Fibroblast of mammary gland (primary cell): ENCODE data around the gene IL17B.

Experiments
- DNase-seq: peaks from one replicate; pipeline ENCODE4 v3.0.0-alpha.2; 2010; ENCODE audit warnings: low read depth
- H3K4me3 ChIP-seq: 2 replicates; pipeline ENCODE4 v1.5.1; 2011; ENCODE audit warnings: low read depth, mild to moderate bottlenecking, low read length, moderate library complexity; ENCODE audit not compliant: control insufficient read depth
- TF ChIP-seq, protein P1 (sequence below): conservative IDR thresholded peaks from 2 replicates; pipeline ENCODE4 v1.5.1; 2011; ENCODE audit warnings: low read depth, low read length, inconsistent platforms; ENCODE audit not compliant: control insufficient read depth, insufficient read depth

The IL17B gene

DNA sequence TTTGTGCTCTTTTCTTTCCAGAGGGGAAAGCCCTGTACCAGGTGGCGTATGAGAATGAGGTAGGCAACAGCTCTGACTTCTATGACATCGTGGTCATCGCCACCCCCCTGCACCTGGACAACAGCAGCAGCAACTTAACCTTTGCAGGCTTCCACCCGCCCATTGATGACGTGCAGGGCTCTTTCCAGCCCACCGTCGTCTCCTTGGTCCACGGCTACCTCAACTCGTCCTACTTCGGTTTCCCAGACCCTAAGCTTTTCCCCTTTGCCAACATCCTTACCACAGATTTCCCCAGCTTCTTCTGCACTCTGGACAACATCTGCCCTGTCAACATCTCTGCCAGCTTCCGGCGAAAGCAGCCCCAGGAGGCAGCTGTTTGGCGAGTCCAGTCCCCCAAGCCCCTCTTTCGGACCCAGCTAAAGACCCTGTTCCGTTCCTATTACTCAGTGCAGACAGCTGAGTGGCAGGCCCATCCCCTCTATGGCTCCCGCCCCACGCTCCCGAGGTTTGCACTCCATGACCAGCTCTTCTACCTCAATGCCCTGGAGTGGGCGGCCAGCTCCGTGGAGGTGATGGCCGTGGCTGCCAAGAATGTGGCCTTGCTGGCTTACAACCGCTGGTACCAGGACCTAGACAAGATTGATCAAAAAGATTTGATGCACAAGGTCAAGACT is 11.0 kb downstream of the IL17B start:
- TF ChIP-seq, protein P1, sequence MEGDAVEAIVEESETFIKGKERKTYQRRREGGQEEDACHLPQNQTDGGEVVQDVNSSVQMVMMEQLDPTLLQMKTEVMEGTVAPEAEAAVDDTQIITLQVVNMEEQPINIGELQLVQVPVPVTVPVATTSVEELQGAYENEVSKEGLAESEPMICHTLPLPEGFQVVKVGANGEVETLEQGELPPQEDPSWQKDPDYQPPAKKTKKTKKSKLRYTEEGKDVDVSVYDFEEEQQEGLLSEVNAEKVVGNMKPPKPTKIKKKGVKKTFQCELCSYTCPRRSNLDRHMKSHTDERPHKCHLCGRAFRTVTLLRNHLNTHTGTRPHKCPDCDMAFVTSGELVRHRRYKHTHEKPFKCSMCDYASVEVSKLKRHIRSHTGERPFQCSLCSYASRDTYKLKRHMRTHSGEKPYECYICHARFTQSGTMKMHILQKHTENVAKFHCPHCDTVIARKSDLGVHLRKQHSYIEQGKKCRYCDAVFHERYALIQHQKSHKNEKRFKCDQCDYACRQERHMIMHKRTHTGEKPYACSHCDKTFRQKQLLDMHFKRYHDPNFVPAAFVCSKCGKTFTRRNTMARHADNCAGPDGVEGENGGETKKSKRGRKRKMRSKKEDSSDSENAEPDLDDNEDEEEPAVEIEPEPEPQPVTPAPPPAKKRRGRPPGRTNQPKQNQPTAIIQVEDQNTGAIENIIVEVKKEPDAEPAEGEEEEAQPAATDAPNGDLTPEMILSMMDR: no peak
- H3K4me3 ChIP-seq: no peak overlapping the region
- DNase-seq: no peak

DNA sequence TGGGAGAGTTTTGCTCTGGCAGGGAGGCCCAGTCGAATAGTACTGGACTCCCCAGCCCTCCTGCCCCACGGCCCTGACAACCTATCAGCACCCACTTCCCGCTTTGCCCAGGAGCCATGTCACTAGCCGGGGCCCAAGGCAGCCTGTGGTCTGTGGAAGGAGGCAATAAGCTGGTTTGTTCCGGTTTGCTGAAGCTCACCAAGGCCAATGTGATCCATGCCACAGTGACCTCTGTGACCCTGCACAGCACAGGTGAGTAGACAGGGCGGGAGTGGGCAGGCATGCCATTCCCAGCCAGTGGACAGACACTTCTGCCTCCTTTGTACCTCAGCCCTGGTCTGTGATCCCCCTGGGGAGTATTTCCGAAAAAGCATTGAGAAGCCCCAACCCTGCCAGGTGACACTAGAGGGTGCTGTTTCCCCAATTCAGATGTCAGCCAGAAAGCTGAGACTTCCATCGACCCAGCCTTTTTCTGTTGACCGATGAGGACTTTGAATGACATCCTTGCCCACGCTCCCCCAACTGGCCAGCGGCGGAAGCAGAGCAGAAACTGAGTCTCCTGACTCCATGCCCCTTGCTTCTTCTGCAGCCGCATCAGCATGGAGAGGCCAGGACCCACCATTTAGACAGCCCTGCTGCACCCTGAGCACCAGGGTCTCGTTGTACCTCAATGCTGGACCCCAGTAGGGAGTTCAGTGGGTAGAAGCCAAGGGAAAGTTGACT is 11.7 kb downstream of the IL17B start:
- TF ChIP-seq, protein P1: peak; percentile 91
- H3K4me3 ChIP-seq: no peak overlapping the region
- DNase-seq: peak; percentile 69

DNA sequence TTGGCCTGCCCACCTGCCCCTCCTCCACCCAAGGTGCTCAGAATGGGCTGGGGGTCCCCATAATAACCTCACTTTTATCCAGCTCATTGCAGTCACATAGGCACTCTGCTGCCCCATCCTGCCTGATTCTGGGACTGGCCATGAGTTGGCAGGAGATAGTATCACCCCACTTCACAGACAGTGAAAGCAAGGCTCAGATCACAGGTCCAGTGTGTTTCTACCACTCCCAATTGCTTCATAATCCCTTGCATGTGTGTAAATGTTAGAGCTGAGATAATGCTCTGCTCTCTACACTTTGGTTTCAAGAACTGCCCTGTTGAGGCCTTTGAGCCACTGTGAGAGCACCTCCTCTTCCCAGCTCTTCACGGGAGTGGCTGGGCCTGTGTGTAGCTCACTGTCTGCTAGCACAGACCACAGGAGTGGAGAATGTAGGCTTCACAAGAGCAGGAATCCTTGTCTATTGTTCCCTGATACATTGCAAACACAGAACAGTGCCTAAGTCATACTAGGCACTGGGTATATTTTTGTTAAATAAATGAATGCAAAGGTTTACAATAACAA is 12.8 kb downstream of the IL17B start:
- TF ChIP-seq, protein P1: no peak
- DNase-seq: no peak
- H3K4me3 ChIP-seq: no peak overlapping the region

DNA sequence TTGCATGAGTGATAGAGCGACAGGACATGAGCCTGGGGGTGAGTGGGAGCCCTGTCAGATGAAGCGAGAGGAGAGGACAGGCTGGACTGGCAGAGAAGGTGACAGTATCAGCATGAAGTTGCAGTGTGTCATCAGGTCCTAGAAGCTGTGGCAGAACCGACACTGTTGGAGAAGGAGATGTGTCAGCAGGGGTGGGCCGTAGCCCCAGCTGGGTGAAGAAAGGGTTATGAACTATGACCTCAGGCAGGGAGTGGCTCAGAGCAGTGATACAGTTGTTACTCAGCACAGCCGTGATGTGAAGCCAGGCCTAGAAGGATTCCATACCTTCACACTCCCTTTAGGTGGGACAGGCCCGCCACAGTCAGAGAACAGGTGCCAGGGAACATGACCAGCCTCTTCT is 13.7 kb downstream of the IL17B start:
- no peak overlapping the region for H3K4me3 ChIP-seq
- TF ChIP-seq, protein P1: no peak
- no peak for DNase-seq

DNA sequence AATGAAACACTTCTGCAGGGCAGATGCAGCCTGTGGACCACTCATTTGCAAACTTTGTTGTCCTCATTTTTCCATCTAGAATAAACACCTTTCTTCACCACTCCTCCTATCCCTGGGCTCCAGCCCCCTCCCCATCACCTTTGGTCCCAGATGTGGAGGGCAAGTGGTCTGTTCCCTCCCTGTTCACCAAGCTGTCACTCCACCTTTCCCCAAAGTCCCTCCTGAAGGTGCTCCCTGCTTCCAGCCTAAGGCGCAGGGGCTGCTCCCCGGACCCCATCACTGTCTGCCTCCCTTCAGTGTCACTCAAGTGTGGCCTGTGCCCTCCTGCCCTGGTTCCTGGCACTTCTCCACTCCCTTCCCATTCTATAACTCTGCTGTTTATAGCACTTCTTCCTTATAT is 14.4 kb downstream of the IL17B start:
- DNase-seq: no peak
- no peak overlapping the region for H3K4me3 ChIP-seq
- TF ChIP-seq, protein P1: no peak

DNA sequence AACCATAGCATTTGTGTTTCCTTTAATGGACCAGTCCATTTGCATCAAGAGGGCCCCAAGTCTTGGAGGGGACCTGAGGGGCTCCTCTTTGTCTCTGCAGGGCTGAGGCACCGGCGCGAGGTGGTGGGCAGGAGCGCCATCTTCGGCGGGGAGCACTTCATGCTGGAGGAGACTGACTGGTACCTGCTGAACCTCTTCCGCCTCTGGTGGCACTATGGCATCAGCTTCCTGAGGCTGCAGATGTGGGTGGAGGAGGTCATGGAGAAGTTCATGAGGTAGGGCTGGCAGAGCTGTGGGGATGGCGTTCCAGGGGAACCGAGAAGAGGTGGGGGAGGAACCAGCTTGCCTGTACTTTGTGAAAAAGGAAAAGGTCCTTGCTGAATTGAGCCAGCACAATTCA is 15.2 kb downstream of the IL17B start:
- no peak overlapping the region for H3K4me3 ChIP-seq
- TF ChIP-seq, protein P1: no peak
- DNase-seq: no peak
